D341Med (cell line): ENCODE data around the gene PLXND1.
A peak's percentile ranks its signal among the peaks of the same experiment; 100 is the strongest.
"Not testable (repeated sequence)": the region's sequence is repeated elsewhere in the genome, so short reads cannot be mapped to it uniquely, and the experiment has no call there.

Experiments used
- DNase-seq: peaks from one replicate; pipeline ENCODE4 v3.0.0; 2012; ENCODE audit warnings: low spot score

PLXND1 gene

DNA sequence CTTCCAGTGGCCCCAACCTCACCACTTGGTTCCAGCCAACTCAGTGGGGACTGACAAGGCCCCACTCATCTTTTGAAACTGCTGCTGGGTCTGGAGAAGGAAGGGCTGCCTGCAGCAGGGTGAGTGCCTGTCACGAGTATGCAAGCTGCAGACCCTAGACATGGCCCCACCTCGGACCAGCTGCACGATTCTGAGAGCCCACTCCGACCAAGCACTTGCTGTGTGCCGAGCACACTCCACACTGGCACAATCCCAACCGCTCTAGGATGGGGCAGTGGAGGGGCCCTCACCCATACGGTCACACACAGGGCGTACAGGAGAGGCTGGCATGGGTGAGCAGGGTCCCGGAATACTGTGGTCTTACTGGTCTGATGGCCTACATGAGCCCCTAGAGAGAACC lies 8.0 kb upstream of the PLXND1 start:
- no peak for DNase-seq

- no peak for DNase-seq
Measured at GRCh38 chr3:129613367-129613740, 6.9 kb upstream of the PLXND1 start.

- DNase-seq, result no peak
Measured at GRCh38 chr3:129612534-129613366, 6.3 kb upstream of the PLXND1 start.

DNA sequence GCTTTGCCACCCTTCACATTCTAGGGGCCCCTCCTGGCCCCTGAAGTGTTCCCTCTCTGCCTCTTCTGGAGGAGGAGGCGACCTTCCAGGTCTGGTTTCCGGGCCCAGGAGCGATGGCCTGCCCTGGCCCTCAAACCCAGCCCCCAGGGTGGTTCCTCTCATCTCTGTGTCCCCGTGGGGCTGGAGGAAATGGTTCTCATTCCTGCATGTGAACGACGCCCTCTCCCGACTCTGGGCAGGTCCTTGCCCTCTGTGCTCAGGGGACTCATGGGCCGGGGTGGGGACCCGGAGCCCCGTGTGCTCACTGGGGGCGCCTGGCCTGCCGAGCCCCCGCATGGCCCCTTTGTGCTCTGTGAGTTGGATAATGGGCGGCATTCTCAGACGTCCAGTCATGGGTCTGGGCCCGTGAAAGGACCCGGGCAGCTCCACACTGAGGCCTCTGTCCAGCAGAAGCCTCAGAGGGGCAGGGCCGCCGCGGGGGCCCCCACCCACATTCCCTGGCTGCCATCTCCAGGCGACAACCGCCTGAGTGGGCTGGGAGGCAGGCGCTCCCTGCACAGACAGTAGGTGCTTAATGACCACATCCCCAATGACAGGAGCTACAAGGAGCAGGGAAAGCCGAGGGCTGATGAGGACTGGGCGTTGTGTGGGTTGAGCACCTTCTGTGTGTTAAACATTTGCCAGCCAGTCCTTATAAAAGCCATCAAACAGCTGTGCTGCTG lies 5.5 kb upstream of the PLXND1 start:
- no peak for DNase-seq

- no peak for DNase-seq
Measured at GRCh38 chr3:129611446-129611800, 4.9 kb upstream of the PLXND1 start.

DNA sequence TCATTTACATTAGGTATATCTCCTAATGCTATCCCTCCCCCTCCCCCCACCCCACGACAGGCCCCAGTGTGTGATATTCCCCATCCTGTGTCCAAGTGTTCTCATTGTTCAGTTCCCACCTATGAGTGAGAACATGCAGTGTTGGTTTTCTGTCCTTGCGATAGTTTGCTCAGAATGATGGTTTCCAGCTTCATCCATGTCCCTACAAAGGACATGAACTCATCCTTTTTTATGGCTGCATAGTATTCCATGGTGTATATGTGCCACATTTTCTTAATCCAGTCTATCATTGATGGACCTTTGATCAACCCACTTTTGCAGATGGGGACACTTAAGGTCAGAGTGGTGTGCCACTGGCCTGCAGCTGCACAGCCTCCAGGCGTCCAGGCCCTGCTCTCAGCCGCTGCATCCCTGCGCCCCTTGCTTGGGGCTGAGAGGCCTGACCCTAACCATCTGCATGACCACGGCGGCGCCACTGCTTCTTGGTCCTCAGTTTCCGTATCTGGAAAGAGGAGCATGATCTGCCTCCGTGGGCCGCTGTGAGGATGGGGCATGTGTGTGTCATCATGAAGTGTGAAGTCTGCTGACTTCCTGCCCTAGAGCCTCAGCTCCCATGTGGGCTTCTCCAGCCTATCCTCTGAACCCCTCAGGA lies 4.4 kb upstream of the PLXND1 start:
- DNase-seq, result not testable (repeated sequence)

- DNase-seq, result no peak
Measured at GRCh38 chr3:129610276-129610675, 3.8 kb upstream of the PLXND1 start.

DNA sequence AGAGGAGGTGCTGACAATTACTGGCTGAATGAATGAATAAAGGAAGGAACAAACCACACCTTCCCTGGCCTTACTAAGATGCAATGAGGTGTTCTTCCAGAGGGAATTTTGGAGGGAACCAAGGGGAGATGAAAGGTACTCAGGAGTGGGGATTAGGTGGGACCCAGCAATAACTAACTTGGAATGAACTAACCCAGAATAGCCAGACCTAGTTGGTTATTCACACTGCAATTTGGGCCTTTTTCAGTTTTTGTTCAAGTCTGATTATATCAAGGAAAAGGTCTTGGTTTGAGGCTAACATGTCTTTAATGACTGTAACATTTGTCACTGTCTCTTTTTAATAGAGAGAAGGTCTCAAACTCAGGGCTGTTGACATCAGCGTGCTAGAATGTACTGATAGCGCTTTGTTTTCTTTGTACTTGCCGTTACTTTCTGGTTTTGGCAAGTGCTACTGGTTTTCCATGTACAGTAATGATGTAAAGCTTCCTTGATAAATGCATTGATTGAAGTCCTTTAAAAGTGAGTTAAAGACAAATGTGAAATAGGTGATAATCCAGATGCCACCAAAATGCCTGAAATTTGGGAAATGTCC lies 3.2 kb upstream of the PLXND1 start:
- no peak for DNase-seq

- DNase-seq, result no peak
Measured at GRCh38 chr3:129608936-129609590, 2.6 kb upstream of the PLXND1 start.

DNA sequence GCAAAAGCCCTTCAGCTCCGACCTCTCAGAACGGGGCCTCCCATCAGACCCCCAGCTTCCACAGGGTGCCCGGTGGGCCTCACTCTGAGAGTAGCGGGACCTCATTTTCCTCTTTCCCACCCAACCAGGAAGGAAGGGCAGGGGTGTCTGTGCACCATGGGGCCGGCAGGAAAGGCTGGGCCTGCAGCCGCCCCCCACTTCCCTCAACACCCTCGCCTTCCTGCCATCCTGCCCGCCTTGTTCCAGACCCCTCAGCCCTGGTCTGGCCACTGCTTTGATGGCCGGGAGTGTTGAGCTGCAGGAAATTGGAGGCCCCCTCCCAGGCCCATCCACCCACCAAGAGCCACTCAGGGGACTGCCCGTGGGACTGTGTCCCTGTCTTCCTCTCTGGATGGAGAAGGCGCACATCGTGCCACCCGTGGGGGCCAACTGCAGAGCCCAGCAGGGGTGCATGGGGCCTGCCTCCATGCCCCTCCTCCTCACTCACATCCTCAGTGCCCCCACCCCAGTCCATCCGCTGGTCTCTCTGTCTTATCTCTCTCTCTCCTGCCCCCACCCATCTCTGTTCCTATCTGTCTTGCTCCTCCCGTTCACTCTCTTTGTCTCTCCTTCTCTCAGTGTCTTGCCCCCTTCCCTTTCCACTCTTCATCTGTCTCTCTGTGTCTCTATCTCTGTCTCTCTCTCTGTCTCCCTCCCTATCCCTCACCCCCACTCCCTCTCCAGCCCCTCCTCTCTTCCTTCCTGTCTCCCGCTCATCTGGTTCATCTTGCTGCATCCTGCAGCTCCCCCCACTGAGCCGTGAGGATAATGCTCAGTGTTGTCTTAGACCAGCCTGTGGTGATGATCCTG lies 1.8 kb upstream of the PLXND1 start:
- DNase-seq, result no peak

GRCh38 chr3:129607391-129608068 lies 1.1 kb upstream of the PLXND1 start:
- no peak for DNase-seq

DNA sequence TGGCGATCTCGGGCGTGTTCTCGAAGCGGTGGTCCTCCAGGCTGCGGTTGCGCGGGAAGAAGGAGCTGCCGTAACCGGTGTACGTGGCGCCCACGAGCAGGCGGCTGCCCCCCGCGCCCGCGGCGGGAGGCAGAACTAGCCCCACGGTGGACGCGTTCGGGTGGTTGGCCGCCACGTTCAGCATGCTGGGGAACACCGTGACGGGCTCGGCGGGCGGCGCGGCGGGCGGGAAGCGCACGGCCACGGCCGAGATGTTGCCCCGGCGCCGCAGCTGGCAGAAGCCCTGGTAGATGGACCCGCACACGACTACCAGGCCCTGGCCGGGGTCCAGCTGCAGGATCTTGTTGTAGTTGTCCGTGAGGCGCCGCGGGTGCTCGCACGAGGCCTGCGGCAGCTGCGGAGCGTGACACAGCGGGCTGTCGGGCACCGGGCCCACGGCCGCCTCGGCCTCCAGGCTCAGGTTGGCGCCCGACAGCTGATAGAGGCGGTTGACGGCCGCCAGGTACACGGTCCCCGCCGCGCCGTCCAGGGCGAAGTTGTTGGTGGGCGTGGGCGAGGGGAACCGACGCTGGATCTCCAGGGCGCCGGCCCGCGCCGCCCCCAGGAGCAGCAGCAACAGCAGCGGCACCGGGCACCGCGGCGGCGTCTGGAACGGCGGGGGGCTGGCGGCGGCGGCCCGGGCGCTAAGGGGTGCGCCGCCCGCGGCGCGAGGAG lies 397 bp downstream of the PLXND1 start:
- peak; percentile 73 for DNase-seq

GRCh38 chr3:129605203-129605921 lies 1.1 kb downstream of the PLXND1 start:
- peak; percentile 83 for DNase-seq

DNA sequence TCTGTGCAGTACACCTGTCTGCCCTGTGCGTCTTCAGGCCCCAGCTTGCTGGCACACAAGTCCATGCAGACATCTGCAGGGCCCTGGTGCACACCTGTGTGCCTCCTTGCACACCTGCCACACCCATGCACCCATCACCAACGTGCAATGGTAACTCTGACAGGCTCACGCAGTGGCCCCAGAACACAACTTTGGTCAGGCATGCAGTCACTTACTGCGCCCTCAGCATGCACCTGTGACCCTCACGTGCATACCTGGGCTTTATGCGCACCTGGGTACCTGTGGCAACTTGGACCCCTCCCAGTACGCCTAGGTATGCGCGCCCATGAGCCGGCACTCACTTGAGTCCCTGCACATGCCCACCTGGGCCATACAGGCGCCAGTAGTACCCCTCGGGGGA lies 1.7 kb downstream of the PLXND1 start:
- DNase-seq, result no peak

DNA sequence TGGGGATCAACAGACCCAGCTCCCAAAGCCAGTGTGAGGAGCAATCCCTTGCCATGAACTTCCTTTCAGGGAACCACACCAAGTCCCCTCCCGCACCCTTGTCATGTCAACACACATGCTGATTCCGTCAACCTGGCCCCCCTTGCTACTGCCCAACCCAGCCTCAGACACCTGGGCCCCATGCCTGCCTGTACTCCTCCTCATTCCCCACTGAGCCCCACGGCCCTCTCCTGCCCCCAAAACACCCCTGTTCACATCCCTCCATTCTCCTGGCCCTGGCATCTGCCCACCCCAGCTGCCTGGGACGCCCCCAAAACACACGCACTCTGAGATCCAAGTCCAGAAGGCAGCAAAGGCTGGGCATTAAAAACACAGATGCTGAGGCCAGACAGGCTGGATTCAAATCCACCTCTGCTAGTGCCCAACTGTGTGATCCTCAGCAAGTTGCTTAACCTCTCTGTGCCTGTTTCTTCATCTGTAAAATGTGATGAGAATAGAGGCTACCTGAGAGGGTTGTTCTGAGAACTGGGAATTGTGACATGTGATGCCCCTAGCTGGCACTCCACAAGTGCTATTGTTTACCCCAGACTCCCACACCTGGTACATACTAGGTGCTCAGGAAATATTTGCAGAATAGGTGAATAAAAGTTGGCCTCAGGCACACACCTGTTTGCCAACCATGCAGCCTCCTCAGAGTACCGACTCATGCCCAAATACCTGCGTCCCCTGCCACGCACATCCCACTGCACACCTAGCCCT lies 2.3 kb downstream of the PLXND1 start:
- DNase-seq, result no peak

GRCh38 chr3:129603561-129603942 lies 2.9 kb downstream of the PLXND1 start:
- DNase-seq, result no peak

DNA sequence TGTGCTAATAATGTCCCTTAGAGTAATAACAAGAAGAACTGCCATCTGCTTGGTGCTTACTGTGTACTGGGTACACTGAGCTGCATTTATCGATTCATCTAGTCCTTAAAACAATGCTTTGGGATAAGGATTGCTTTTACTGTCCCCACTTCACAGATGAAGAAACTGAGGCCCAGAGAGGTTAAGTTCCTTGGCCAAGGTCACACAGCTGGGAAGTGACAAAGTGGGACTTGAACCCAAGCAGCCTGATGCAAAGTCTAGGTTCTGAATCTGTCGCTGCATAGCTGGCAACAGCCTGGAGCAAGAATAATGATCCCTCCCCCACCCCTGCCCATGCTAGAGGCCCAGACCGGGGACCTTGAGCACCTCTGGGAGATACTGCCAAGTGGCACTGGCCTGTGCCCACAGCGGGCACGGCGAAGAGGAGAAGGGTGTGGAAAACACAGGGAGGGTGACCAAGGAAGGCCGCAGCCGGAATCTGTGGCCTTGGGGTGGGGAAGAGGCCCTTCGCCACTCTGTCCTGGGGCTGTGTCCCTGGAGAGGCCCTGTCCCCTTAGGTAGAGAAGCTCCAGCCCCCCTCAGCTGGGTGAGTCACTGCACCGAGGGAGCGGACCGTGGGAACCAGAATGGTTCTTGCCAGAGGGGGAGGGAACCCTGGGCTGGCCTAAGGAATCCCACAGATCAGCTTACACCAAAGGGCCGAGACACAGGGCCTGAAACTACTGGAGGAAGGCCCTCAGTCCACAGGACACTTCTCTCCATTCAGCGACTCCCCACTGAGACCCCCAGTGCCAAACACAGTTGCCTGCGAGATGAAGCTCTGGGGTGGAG lies 3.5 kb downstream of the PLXND1 start:
- DNase-seq, result no peak

- DNase-seq, result no peak
Measured at GRCh38 chr3:129602309-129602708, 4.2 kb downstream of the PLXND1 start.
